GM10248 (cell line): ENCODE measurements around the gene KLHL29.

ENCODE experiments used
- CTCF ChIA-PET: fragments of 300-600 bp; sonication (Branson Sonifier 250); formaldehyde crosslinking; extraction: SDS; loops from one replicate; lab custom pipeline; 2021; ENCODE audit warnings: antibody characterized with exemption; lab: Yijun Ruan, JAX
- POLR2A ChIA-PET: fragments of 350-650 bp; sonication (Branson Sonifier 250); formaldehyde crosslinking; extraction: SDS; loops from one replicate; lab custom pipeline; 2020; ENCODE audit warnings: antibody characterized with exemption; lab: Yijun Ruan, JAX
- DNase-seq: peaks from one replicate; pipeline ENCODE4 v3.0.0; 2012; ENCODE audit errors: extremely low spot score
- TF ChIP-seq, protein P1 (sequence below): IDR thresholded peaks from 2 replicates; pipeline ENCODE4 v1.5.1; 2012; ENCODE audit warnings: mild to moderate bottlenecking, low read depth; ENCODE audit errors: extremely low read depth, missing control alignments, control extremely low read depth

Gene KLHL29

GRCh38 chr2:23571085-23571484 lies 186.1 kb downstream of the KLHL29 start:
- CTCF ChIA-PET = no interaction called here
- POLR2A ChIA-PET = no interaction called here
- TF ChIP-seq, protein P1, sequence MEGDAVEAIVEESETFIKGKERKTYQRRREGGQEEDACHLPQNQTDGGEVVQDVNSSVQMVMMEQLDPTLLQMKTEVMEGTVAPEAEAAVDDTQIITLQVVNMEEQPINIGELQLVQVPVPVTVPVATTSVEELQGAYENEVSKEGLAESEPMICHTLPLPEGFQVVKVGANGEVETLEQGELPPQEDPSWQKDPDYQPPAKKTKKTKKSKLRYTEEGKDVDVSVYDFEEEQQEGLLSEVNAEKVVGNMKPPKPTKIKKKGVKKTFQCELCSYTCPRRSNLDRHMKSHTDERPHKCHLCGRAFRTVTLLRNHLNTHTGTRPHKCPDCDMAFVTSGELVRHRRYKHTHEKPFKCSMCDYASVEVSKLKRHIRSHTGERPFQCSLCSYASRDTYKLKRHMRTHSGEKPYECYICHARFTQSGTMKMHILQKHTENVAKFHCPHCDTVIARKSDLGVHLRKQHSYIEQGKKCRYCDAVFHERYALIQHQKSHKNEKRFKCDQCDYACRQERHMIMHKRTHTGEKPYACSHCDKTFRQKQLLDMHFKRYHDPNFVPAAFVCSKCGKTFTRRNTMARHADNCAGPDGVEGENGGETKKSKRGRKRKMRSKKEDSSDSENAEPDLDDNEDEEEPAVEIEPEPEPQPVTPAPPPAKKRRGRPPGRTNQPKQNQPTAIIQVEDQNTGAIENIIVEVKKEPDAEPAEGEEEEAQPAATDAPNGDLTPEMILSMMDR = no peak
- DNase-seq = no peak

GRCh38 chr2:23571527-23572282 lies 186.7 kb downstream of the KLHL29 start:
- POLR2A ChIA-PET = no interaction called here
- TF ChIP-seq, protein P1 = no peak
- DNase-seq = no peak
- CTCF ChIA-PET = no interaction called here

DNA sequence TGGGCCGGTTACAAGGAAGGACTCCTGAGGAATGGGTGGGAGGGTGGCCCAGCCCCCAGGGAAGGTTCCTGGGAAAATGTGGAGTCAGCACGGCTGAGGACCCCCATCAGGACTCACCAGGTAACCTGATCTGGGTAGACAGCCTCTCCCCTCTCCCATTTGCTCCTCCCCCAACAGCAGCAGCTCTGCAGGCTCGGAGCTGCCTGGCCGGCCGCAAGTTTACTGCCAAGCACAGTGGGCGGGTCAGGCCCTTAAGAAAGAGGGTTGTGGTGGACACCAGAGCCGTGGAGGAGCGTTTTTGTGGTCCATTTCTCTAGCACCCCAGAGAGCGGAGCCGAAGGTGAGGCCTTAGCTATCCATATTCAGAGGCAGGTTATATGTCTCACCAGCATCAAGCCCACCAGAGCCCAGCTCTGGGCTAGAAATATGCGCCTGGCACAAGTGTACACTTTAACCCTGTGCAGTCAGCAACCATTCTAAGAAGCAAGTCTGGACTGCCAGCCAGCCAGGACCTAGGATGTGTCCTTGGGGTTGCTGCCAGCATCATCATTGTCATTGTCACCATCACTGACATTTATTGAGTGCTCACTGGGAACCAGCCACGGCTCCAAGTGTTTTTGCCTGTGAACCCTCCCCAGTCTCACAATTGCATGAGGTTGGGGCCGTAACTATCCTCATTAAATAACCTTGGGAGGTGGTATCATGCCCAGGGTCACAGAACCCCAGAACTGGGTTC lies 190.1 kb downstream of the KLHL29 start:
- ChIA-PET POLR2A (no interaction called here), CTCF (interaction anchor here (1.1 to 1.6 kb wide), 2 partner anchors 9 to 15 kb away, joined by 3 to 6 read pairs; no protein-coding TSS in a partner anchor)
- no peak for DNase-seq
- TF ChIP-seq, protein P1 = no peak

DNA sequence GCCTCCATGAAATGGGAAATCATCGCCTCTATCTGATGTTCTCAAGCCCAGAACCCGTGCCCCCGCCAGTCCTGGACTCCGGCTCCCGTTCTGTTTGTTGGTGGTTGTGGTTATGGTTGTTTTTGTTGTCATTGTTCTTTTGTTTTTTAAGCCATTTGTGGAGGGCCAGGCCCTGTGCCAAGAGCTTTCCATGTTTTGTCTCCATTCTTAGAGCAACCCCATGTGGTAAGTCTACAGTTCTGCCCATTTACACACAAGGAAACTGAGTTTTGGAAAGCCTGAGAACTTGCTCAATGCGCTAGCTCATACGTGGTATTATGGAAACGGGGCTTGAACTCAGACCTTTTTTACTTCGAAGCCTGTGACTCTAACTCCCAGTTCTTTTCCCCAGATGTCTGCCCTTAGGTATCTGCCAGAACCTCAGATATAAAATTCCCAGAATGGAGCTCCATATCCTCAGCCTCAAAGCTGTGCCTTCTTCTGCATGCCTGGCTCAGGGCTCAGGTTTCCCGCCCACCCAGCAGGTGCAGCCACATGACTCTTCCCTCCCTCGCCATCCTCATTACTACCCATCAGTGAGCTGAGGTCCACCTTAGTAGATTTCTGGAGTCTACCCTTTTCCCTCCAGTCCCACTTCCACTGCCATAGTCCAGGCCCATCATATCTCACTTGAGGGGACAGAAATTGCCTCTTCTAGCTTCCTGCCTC lies 194.1 kb downstream of the KLHL29 start:
- POLR2A ChIA-PET = no interaction called here

DNA sequence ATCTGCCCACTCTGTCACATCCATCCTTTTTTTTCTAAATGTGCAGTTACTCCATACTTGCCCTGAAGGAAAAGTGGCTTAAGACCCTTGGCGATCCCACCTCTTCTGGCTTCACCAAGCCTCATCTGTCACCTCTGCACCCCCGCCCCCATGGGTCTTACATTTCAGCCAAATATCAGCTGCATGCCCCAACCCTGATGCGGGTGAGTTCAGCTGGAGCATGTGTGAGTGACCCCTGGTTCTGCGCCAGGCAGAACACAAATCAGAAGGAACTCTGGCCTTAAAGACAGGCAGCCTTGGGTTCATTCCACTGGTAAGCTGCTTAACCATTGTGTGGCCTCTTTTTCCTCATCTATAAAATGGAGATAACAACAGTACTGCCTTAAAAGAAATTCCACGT lies 194.7 kb downstream of the KLHL29 start:
- DNase-seq = no peak
- TF ChIP-seq, protein P1 = no peak
- ChIA-PET POLR2A (no interaction called here), CTCF (interaction anchor here (1.4 kb wide), 1 partner anchor 9 kb away, joined by 5 read pairs; no protein-coding TSS in a partner anchor)

More for the DNA sequence above, 194.1 kb downstream of the KLHL29 start:
- TF ChIP-seq, protein P1 = no peak
- CTCF ChIA-PET = interaction anchor here (0.8 to 1.4 kb wide), 2 partner anchors 10 to 21 kb away, joined by 3 to 5 read pairs; no protein-coding TSS in a partner anchor
- DNase-seq = no peak

DNA sequence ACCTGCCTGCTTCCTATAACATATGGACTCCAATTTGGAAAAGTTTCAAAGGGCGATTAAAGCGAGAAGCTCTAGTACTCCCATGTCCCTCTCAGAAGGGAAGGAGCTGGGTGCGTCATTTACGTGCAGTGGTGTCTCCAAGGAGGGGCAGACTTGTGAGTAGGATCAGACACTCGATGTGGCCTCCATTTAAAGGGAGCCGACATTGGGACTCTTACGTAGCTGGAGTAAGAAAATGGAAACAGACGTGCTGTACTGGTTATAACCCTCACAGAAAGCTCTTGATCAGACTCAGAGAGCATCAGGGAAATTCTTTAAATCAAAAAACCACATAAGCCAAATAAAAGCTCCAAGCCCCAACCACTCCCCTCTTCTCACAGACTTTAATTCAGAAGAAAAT lies 198.5 kb downstream of the KLHL29 start:
- ChIA-PET POLR2A (no interaction called here), CTCF (interaction anchor here (2.2 kb wide), 1 partner anchor 9 kb away, joined by 6 read pairs; no protein-coding TSS in a partner anchor)
- DNase-seq = no peak
- TF ChIP-seq, protein P1 = no peak
